SK-N-SH (cell line): Measurements from ENCODE around the gene CYSTM1. TPM values are rescaled to one million over a fixed set of nuclear protein-coding genes. Genes with fewer than 3 reads are reported as not detected.

Experiments
- CTCF ChIA-PET: fragments of 300-600, 350-600 bp; formaldehyde crosslinking; extraction: SDS; loops from one replicate; lab custom pipeline; 2021; lab: Yijun Ruan, JAX
- POLR2A ChIA-PET: fragments of 350-600 bp; sonication (Branson Sonifier 250); formaldehyde crosslinking; extraction: SDS; loops from one replicate; lab custom pipeline; 2020; ENCODE audit warnings: antibody characterized with exemption, inconsistent platforms; lab: Yijun Ruan, JAX
- DNase-seq: peaks from one replicate; pipeline ENCODE4 v3.0.0; 2012
- H2AFZ ChIP-seq: fragments of 200-600 bp; sonication (generic); 2 replicates; pipeline ENCODE4 v1.8.1; 2016; ENCODE audit warnings: antibody characterized with exemption, mild to moderate bottlenecking, low read depth
- H3F3A ChIP-seq: fragments of 200-600 bp; sonication (generic); replicated peaks from 2 replicates; pipeline ENCODE3; 2016; ENCODE audit warnings: antibody characterized with exemption, mild to moderate bottlenecking; ENCODE audit not compliant: insufficient read depth
- H3K27ac ChIP-seq, 2 experiments: fragments of 200-500 bp in 1 of 2; fragments of 200-600 bp in 1 of 2; sonication (Bioruptor generic) in 1 of 2; sonication (generic), shearing (Covaris generic) in 1 of 2; 2 replicates each; pipeline versions ENCODE4 v1.5.1 to v1.6.1; 2014 to 2016; ENCODE audit warnings: low read depth in 2 of 2, inconsistent platforms in 1 of 2, low read length in 1 of 2, mild to moderate bottlenecking in 1 of 2, mixed read lengths in 1 of 2
- H3K27me3 ChIP-seq: fragments of 200-600 bp; sonication (generic), shearing (Covaris generic); 2 replicates; pipeline ENCODE4 v1.6.1; 2016; ENCODE audit warnings: mixed run types; ENCODE audit not compliant: insufficient read depth
- H3K36me3 ChIP-seq, 2 experiments: fragments of 200-500 bp in 1 of 2; fragments of 200-600 bp in 1 of 2; sonication (Bioruptor generic) in 1 of 2; sonication (generic) in 1 of 2; replicated peaks in 1 of 2; 2 replicates each; pipeline versions ENCODE3 to v1.5.1; 2014 to 2016; ENCODE audit warnings: low read length in 1 of 2, mild to moderate bottlenecking in 1 of 2; ENCODE audit not compliant: insufficient read depth in 2 of 2, control insufficient read depth in 1 of 2
- H3K4me1 ChIP-seq, 2 experiments: fragments of 200-500 bp in 1 of 2; fragments of 200-600 bp in 1 of 2; sonication (Bioruptor generic) in 1 of 2; sonication (generic), shearing (Covaris generic) in 1 of 2; 2 replicates each; pipeline versions ENCODE4 v1.5.1 to v1.6.1; 2014 to 2016; ENCODE audit warnings: low read depth in 1 of 2, low read length in 1 of 2, mixed run types in 1 of 2; ENCODE audit not compliant: insufficient read depth in 2 of 2, control insufficient read depth in 1 of 2
- H3K4me2 ChIP-seq: fragments of 200-600 bp; sonication (generic), shearing (Covaris generic); 2 replicates; pipeline ENCODE4 v1.6.1; 2017; ENCODE audit warnings: mixed run types
- H3K4me3 ChIP-seq, 2 experiments: fragments of 200-500 bp in 1 of 2; fragments of 200-600 bp in 1 of 2; sonication (Bioruptor generic) in 1 of 2; sonication (generic), shearing (Covaris generic) in 1 of 2; 2 replicates each; pipeline versions ENCODE4 v1.5.1 to v1.8.1; 2014 to 2016; ENCODE audit warnings: low read depth in 2 of 2, inconsistent platforms in 1 of 2, low read length in 1 of 2, mild to moderate bottlenecking in 1 of 2, mixed read lengths in 1 of 2, moderate library complexity in 1 of 2
- H3K79me2 ChIP-seq: fragments of 200-600 bp; sonication (generic); 2 replicates; pipeline ENCODE4 v1.8.1; 2017; ENCODE audit warnings: mild to moderate bottlenecking; ENCODE audit not compliant: insufficient read depth
- H3K9ac ChIP-seq: fragments of 200-600 bp; sonication (generic); 2 replicates; pipeline ENCODE4 v1.6.1; 2017; ENCODE audit warnings: mixed run types
- H3K9me2 ChIP-seq: fragments of 200-600 bp; sonication (generic); 2 replicates; pipeline ENCODE4 v1.6.1; 2017; ENCODE audit warnings: mixed run types
- H3K9me3 ChIP-seq: fragments of 200-600 bp; sonication (generic); 2 replicates; pipeline ENCODE4 v1.6.1; 2017; ENCODE audit warnings: mixed run types, mild to moderate bottlenecking, moderate library complexity
- H4K20me1 ChIP-seq: fragments of 200-600 bp; sonication (generic); 2 replicates; pipeline ENCODE4 v1.6.1; 2017; ENCODE audit warnings: mild to moderate bottlenecking, mixed run types; ENCODE audit not compliant: insufficient read depth
- ELF1 ChIP-seq: IDR thresholded peaks from 2 replicates; pipeline ENCODE4 v1.4.0; 2012
- EP300 ChIP-seq, 2 experiments: IDR thresholded peaks; 2 replicates each; pipeline versions ENCODE4 v1.4.0 to v1.6.1; 2012; ENCODE audit warnings: borderline replicate concordance in 1 of 2, low read depth in 1 of 2, low read length in 1 of 2
- EZH2phosphoT487 ChIP-seq: fragments of 200-600 bp; sonication (generic); IDR thresholded peaks from 2 replicates; pipeline ENCODE4 v1.6.1; 2017; ENCODE audit warnings: low read depth, mixed run types, mild to moderate bottlenecking, antibody characterized with exemption, moderate library complexity, borderline replicate concordance
- FOSL2 ChIP-seq: IDR thresholded peaks from 2 replicates; pipeline ENCODE4 v1.4.0; 2012; ENCODE audit warnings: low read depth, mild to moderate bottlenecking, moderate library complexity, borderline replicate concordance
- FOXM1 ChIP-seq: IDR thresholded peaks from 2 replicates; pipeline ENCODE4 v1.4.0; 2012; ENCODE audit warnings: low read depth, mild to moderate bottlenecking
- GABPA ChIP-seq: IDR thresholded peaks from 2 replicates; pipeline ENCODE4 v1.4.0; 2012; ENCODE audit warnings: low read depth, mild to moderate bottlenecking
- GATA2 ChIP-seq: sonication (generic); formaldehyde crosslinking; IDR thresholded peaks from 2 replicates; pipeline ENCODE4 v1.5.0; 2020; ENCODE audit warnings: mild to moderate bottlenecking, missing genetic modification reagents
- JUND ChIP-seq: IDR thresholded peaks from 2 replicates; pipeline ENCODE4 v1.4.0; 2012
- MAX ChIP-seq: IDR thresholded peaks from 2 replicates; pipeline ENCODE4 v1.4.0; 2012; ENCODE audit warnings: low read depth
- MEF2A ChIP-seq: IDR thresholded peaks from 2 replicates; pipeline ENCODE4 v1.4.0; 2012; ENCODE audit warnings: low read depth, borderline replicate concordance
- MXI1 ChIP-seq: IDR thresholded peaks from 2 replicates; pipeline ENCODE4 v1.6.1; 2012; ENCODE audit warnings: mild to moderate bottlenecking, low read depth, low read length, improper control_type of control experiment
- NFIC ChIP-seq: IDR thresholded peaks from 2 replicates; pipeline ENCODE4 v1.4.0; 2012; ENCODE audit warnings: borderline replicate concordance
- NRF1 ChIP-seq: IDR thresholded peaks from 2 replicates; pipeline ENCODE4 v1.6.1; 2012; ENCODE audit warnings: low read depth, mild to moderate bottlenecking, low read length
- PBX3 ChIP-seq: IDR thresholded peaks from 2 replicates; pipeline ENCODE4; 2012
- POLR2AphosphoS5 ChIP-seq: IDR thresholded peaks from 2 replicates; pipeline ENCODE4 v1.6.1; 2012; ENCODE audit warnings: low read depth, low read length
- RAD21 ChIP-seq: IDR thresholded peaks from 2 replicates; pipeline ENCODE4 v1.6.1; 2012; ENCODE audit warnings: mild to moderate bottlenecking, low read length
- RCOR1 ChIP-seq: fragments of 150-350 bp; IDR thresholded peaks from 2 replicates; pipeline ENCODE4 v1.6.1; 2017; ENCODE audit warnings: antibody characterized with exemption, low read length
- REST ChIP-seq: IDR thresholded peaks from 2 replicates; pipeline ENCODE4 v1.6.1; 2012; ENCODE audit warnings: mild to moderate bottlenecking, low read depth, low read length, moderate library complexity
- RFX5 ChIP-seq: IDR thresholded peaks from 2 replicates; pipeline ENCODE4 v1.6.1; 2012; ENCODE audit warnings: mild to moderate bottlenecking, improper control_type of control experiment, low read length
- RXRA ChIP-seq: IDR thresholded peaks from 2 replicates; pipeline ENCODE4 v1.4.0; 2012; ENCODE audit warnings: low read depth, mild to moderate bottlenecking, borderline replicate concordance
- SIN3A ChIP-seq: IDR thresholded peaks from 2 replicates; pipeline ENCODE4 v1.6.1; 2012; ENCODE audit warnings: low read depth, mild to moderate bottlenecking, low read length, moderate library complexity, borderline replicate concordance
- SMC3 ChIP-seq: IDR thresholded peaks from 2 replicates; pipeline ENCODE4 v1.6.1; 2012; ENCODE audit warnings: low read depth, low read length, improper control_type of control experiment
- TAF1 ChIP-seq: IDR thresholded peaks from 2 replicates; pipeline ENCODE4 v1.6.1; 2012; ENCODE audit warnings: low read depth, mild to moderate bottlenecking, low read length, moderate library complexity, borderline replicate concordance
- TCF12 ChIP-seq: IDR thresholded peaks from 2 replicates; pipeline ENCODE4 v1.4.0; 2012
- TEAD4 ChIP-seq: IDR thresholded peaks from 2 replicates; pipeline ENCODE4 v1.4.0; 2012; ENCODE audit warnings: mild to moderate bottlenecking, borderline replicate concordance; ENCODE audit not compliant: insufficient read depth
- YY1 ChIP-seq: IDR thresholded peaks from 2 replicates; pipeline ENCODE4 v1.4.0; 2012; ENCODE audit warnings: low read depth, mild to moderate bottlenecking
- ZBTB33 ChIP-seq: IDR thresholded peaks from 2 replicates; pipeline ENCODE4 v1.4.0; 2012; ENCODE audit warnings: low read depth, borderline replicate concordance
- WGBS: methylation state at CpG from one replicate; pipeline ENCODE4 v1.1.6; 2017; ENCODE audit warnings: low lambda C conversion rate; 5-methylcytosine and 5-hydroxymethylcytosine counted together
- polyA plus RNA-seq, 3 experiments: library from polyadenylated mRNA; depleted of rRNA; stranded (reverse); fragments of >200 nt; gene quantifications; 2 replicates each; pipeline ENCODE4 v1.2.3, GENCODE V29; 2012

Gene CYSTM1
- polyA plus RNA-seq, 1 of the 3 experiments (the other 2 are of a cell fraction), result 27.1 TPM

GRCh38 chr5:140221697-140222223 lies 46.8 kb downstream of the CYSTM1 start:
- H3K4me1 ChIP-seq, result peaks cover 28 to 41% of the 10 kb centered on the region in 2 experiments
- H3K27ac ChIP-seq, result peak overlapping the region in 1 of 2 experiments; percentile 86; a peak in 2 of 4 replicates
- H2AFZ ChIP-seq, result peak overlapping the region; percentile 14; the same call in 1 of the 2 replicates
- H3K4me2 ChIP-seq, result peak overlapping the region; percentile 60
- TF ChIP-seq RFX5, result no peak
- no peak for TF ChIP-seq RCOR1
- TF ChIP-seq MEF2A, result peak; percentile 98
- no peak for TF ChIP-seq EZH2phosphoT487
- TF ChIP-seq NRF1, result no peak
- TF ChIP-seq POLR2AphosphoS5, result peak; percentile 24; the same call in 1 of the 2 replicates
- TF ChIP-seq SIN3A, result no peak
- TF ChIP-seq TCF12, result peak; percentile 45
- TF ChIP-seq MAX, result peak; percentile 23; the same call in 1 of the 2 replicates
- no peak for TF ChIP-seq TAF1
- TF ChIP-seq SMC3, result no peak
- no peak for TF ChIP-seq TEAD4
- TF ChIP-seq ELF1, result no peak
- no peak for TF ChIP-seq RAD21
- no peak for TF ChIP-seq YY1
- TF ChIP-seq NFIC, result peak; percentile 20; the same call in 1 of the 2 replicates
- TF ChIP-seq REST, result no peak
- peak in 1 of 2 experiments; percentile 36; a peak in 1 of 4 replicates for TF ChIP-seq EP300 (IDR thresholded peaks at IDR 0.05; ENCODE audit: borderline replicate concordance in 1 of 2, low read depth in 1 of 2, low read length in 1 of 2)
- peak; percentile 41 for TF ChIP-seq PBX3
- TF ChIP-seq FOXM1, result no peak
- peak; percentile 59 for TF ChIP-seq JUND
- no peak for TF ChIP-seq MXI1
- no peak for TF ChIP-seq GATA2 (CRISPR knock-in tag)
- 0 out of 2 replicates have a peak, but pooled peaks have one; percentile 31 for TF ChIP-seq ZBTB33
- TF ChIP-seq GABPA, result 0 out of 2 replicates have a peak, but pooled peaks have one; percentile 11
- no peak for TF ChIP-seq RXRA
- TF ChIP-seq FOSL2, result peak; percentile 91
- H3K36me3 ChIP-seq, result no peaks in the 10 kb centered on the region
- no peaks in the 10 kb centered on the region for H4K20me1 ChIP-seq
- DNase-seq, result no peak
- no peaks in the 10 kb centered on the region for H3K27me3 ChIP-seq
- POLR2A ChIA-PET, result no interaction called here
- WGBS, result 60% methylated on average over 5 of the region's 5 CpGs
- CTCF ChIA-PET, result interaction anchor here (1.4 kb wide), 1 partner anchor 130 kb away, joined by 5 read pairs; no protein-coding TSS in a partner anchor
- 0 out of 4 replicates have a peak overlapping the region, but pooled peaks of 1 of the 2 experiments have one; percentile 10 for H3K4me3 ChIP-seq
- no peaks in the 10 kb centered on the region for H3K9me3 ChIP-seq
- no peaks in the 10 kb centered on the region for H3K9me2 ChIP-seq
- H3K79me2 ChIP-seq, result no peaks in the 10 kb centered on the region; the same call in 1 of the 2 replicates
- H3K9ac ChIP-seq, result 0 out of 2 replicates have a peak overlapping the region, but pooled peaks have one; percentile 44
- peaks cover 35% of the 10 kb centered on the region for H3F3A ChIP-seq
